K562 (cell line): ENCODE results near the gene PIK3R4. TPM values are rescaled to one million over a fixed set of nuclear protein-coding genes. Genes with fewer than 3 reads are reported as not detected.

Experiments used
- ATAC-seq: fragments of 200-7000 bp; cut with Tn5 transposase; 3 replicates; pipeline ENCODE4 v1.9.1; 2020; ENCODE audit warnings: moderate library complexity
- BruUV-seq: library from RNA; stranded (reverse); fragments of 400-500 nt; replicated peaks from 2 replicates; lab custom pipeline; 2021; lab: Mats Ljungman, UMichigan
- CTCF ChIA-PET: fragments of 300-600 bp; formaldehyde crosslinking; extraction: SDS; loops from one replicate; lab custom pipeline; 2021; ENCODE audit warnings: low intra/inter-chr PET ratio; lab: Yijun Ruan, JAX
- POLR2A ChIA-PET: fragments of 300-600, 350-650 bp; sonication (Branson Sonifier 250); formaldehyde crosslinking; extraction: SDS; loops from one replicate; lab custom pipeline; 2021; ENCODE audit warnings: antibody characterized with exemption, inconsistent platforms; lab: Yijun Ruan, JAX
- DNase-seq, 4 experiments: peaks; one replicate each; pipeline versions ENCODE4 v3.0.0 to v3.0.0-alpha.2; 2011 to 2018; ENCODE audit warnings: low spot score in 3 of 4, mixed read lengths in 3 of 4; ENCODE audit errors: extremely low read depth in 1 of 4
- FAIRE-seq: peaks from 2 replicates; lab custom pipeline; 2011; peaks lifted over from hg19 to GRCh38; lab: Jason Lieb, UNC
- H2AFZ ChIP-seq: 2 replicates; pipeline ENCODE4 v1.6.0; 2011; ENCODE audit warnings: low read depth, low read length, control low read depth, inconsistent platforms
- H3K27ac ChIP-seq: fragments of 200-600 bp; 3 replicates; pipeline ENCODE4 v1.8.0; 2011; ENCODE audit warnings: low read depth, mild to moderate bottlenecking, control low read depth, inconsistent platforms, low read length, moderate library complexity, mixed read lengths; ENCODE audit errors: extremely low read depth
- H3K27me3 ChIP-seq, 2 experiments: fragments of 300-600 bp in 1 of 2; 2 replicates in 1 of 2; 3 replicates in 1 of 2; pipeline versions ENCODE4 v1.6.0 to v1.8.0; 2011; ENCODE audit warnings: inconsistent platforms in 2 of 2, low read length in 2 of 2, mild to moderate bottlenecking in 1 of 2, mixed read lengths in 1 of 2, moderate library complexity in 1 of 2; ENCODE audit not compliant: control insufficient read depth in 2 of 2, insufficient read depth in 2 of 2
- H3K36me3 ChIP-seq: fragments of 300-600 bp; 3 replicates; pipeline ENCODE4 v1.8.0; 2011; ENCODE audit warnings: mild to moderate bottlenecking, low read length, inconsistent platforms; ENCODE audit not compliant: control insufficient read depth, insufficient read depth
- H3K4me1 ChIP-seq, 2 experiments: fragments of 200-600 bp in 1 of 2; replicated peaks in 1 of 2; 2 replicates in 1 of 2; 3 replicates in 1 of 2; pipeline versions ENCODE4 v1.5.1 to v1.8.0; 2011; ENCODE audit warnings: inconsistent platforms in 2 of 2, low read length in 2 of 2, mild to moderate bottlenecking in 1 of 2, mixed read lengths in 1 of 2, moderate library complexity in 1 of 2; ENCODE audit not compliant: control insufficient read depth in 2 of 2, insufficient read depth in 2 of 2
- H3K4me2 ChIP-seq: 2 replicates; pipeline ENCODE4 v1.6.1; 2011; ENCODE audit warnings: low read length, control low read depth, inconsistent platforms, mixed read lengths; ENCODE audit not compliant: insufficient read depth
- H3K4me3 ChIP-seq: fragments of 200-600 bp; sonication (generic), shearing (Covaris generic); 2 replicates; pipeline ENCODE4 v1.5.1; 2016; ENCODE audit warnings: control low read depth, inconsistent platforms
- H3K79me2 ChIP-seq: fragments of 200-600 bp; 3 replicates; pipeline ENCODE4 v1.8.0; 2011; ENCODE audit warnings: low read length, inconsistent platforms; ENCODE audit not compliant: control insufficient read depth, insufficient read depth
- H3K9ac ChIP-seq, 2 experiments: 2 replicates each; pipeline versions ENCODE4 v1.6.0 to v1.6.1; 2011; ENCODE audit warnings: low read depth in 2 of 2, low read length in 2 of 2, control low read depth in 1 of 2, inconsistent platforms in 1 of 2, mild to moderate bottlenecking in 1 of 2, mixed read lengths in 1 of 2; ENCODE audit not compliant: insufficient read depth in 1 of 2
- H3K9me1 ChIP-seq: one replicate; pipeline ENCODE4 v1.6.0; 2011; ENCODE audit warnings: inconsistent platforms, mild to moderate bottlenecking, low read length, moderate library complexity; ENCODE audit not compliant: control insufficient read depth, insufficient read depth
- H3K9me3 ChIP-seq: replicated peaks from 2 replicates; pipeline ENCODE4 v1.5.1; 2011; ENCODE audit warnings: low read depth, low read length, inconsistent platforms; ENCODE audit not compliant: control insufficient read depth, insufficient read depth
- H4K20me1 ChIP-seq: replicated peaks from 2 replicates; pipeline ENCODE4 v1.6.1; 2011; ENCODE audit warnings: low read length, inconsistent platforms, mixed read lengths; ENCODE audit not compliant: control insufficient read depth, insufficient read depth
- IFI16 ChIP-seq: fragments of 250-450 bp; sonication (Bioruptor Pico); IDR thresholded peaks from 2 replicates; pipeline ENCODE4 v2.1.2; 2022; ENCODE audit warnings: mild to moderate bottlenecking, inconsistent platforms
- NBN ChIP-seq: fragments of 450-650 bp; IDR thresholded peaks from 2 replicates; pipeline ENCODE4 v1.6.1; 2016; ENCODE audit warnings: low read depth, mild to moderate bottlenecking
- NCOA1 ChIP-seq: fragments of 450-650 bp; IDR thresholded peaks from 2 replicates; pipeline ENCODE4 v1.6.1; 2016; ENCODE audit warnings: low read depth
- SMARCC2 ChIP-seq: fragments of 450-650 bp; IDR thresholded peaks from 2 replicates; pipeline ENCODE4 v1.6.1; 2017; ENCODE audit warnings: antibody characterized with exemption, moderate library complexity, mild to moderate bottlenecking, low read depth
- SOX6 ChIP-seq: fragments of 450-650 bp; IDR thresholded peaks from 2 replicates; pipeline ENCODE4 v1.6.1; 2014; ENCODE audit warnings: mild to moderate bottlenecking
- TCF3 ChIP-seq: sonication (generic); formaldehyde crosslinking; IDR thresholded peaks from 2 replicates; pipeline ENCODE4 v1.4.0; 2020; ENCODE audit warnings: mild to moderate bottlenecking, missing genetic modification reagents
- TCFL5 ChIP-seq: fragments of 250-450 bp; sonication (Bioruptor Pico); conservative IDR thresholded peaks from 2 replicates; pipeline ENCODE4 v1.6.1; 2021; ENCODE audit warnings: mild to moderate bottlenecking, moderate library complexity, matching md5 sums
- THRAP3 ChIP-seq: fragments of 450-650 bp; IDR thresholded peaks from 2 replicates; pipeline ENCODE4 v1.6.1; 2016; ENCODE audit warnings: mild to moderate bottlenecking, inconsistent platforms, borderline replicate concordance
- ZBTB8A ChIP-seq: fragments of 450-650 bp; IDR thresholded peaks from 2 replicates; pipeline ENCODE4 v1.6.1; 2018; ENCODE audit warnings: mild to moderate bottlenecking, moderate library complexity; ENCODE audit not compliant: partially characterized antibody
- ZFP91 ChIP-seq: sonication (generic); formaldehyde crosslinking; IDR thresholded peaks from 2 replicates; pipeline ENCODE4 v1.8.0; 2022; ENCODE audit warnings: mild to moderate bottlenecking, missing genetic modification reagents
- ZNF282 ChIP-seq: sonication (generic); formaldehyde crosslinking; IDR thresholded peaks from 2 replicates; pipeline ENCODE4 v1.8.1; 2023; ENCODE audit warnings: missing genetic modification reagents
- ZNF695 ChIP-seq: fragments of 450-650 bp; formaldehyde crosslinking; IDR thresholded peaks from 2 replicates; pipeline ENCODE4 v1.4.0; 2020; ENCODE audit warnings: mild to moderate bottlenecking, moderate library complexity
- ZNF785 ChIP-seq: fragments of 250-450 bp; sonication (Bioruptor Pico); IDR thresholded peaks from 2 replicates; pipeline ENCODE4 v1.4.0; 2020; ENCODE audit warnings: mild to moderate bottlenecking
- WGBS: fragments of 100-300 bp; shearing (Covaris generic); methylation state at CpG from one replicate; pipeline ENCODE4 v1.1.6; 2016; ENCODE audit warnings: low coverage, mixed read lengths; ENCODE audit not compliant: insufficient coverage; ENCODE audit errors: missing lambda C conversion rate; 5-methylcytosine and 5-hydroxymethylcytosine counted together
- in situ Hi-C: fragments of 300-500 bp; cut with MboI; formaldehyde crosslinking; loops from 4 replicates; pipeline ENCODE4 v1.15.0; 2018; ENCODE audit warnings: inconsistent platforms, mixed read lengths
- intact Hi-C: fragments of 100-400 bp; cut with micrococcal nuclease; formaldehyde crosslinking; loops from 2 replicates; pipeline ENCODE4 v1.14.2; 2022
- polyA plus RNA-seq, 8 experiments: library from polyadenylated mRNA; depleted of rRNA in 4 of 8; stranded (reverse) in 5 of 8; unstranded in 3 of 8; fragments of >200 nt; fragmentation: Nextera tagmentation in 2 of 8; fragmentation: Illumina TruSeq in 1 of 8; extraction: Ambion mirVana in 2 of 8; extraction: Trizol in 1 of 8; gene quantifications; 2 replicates each; pipeline versions ENCODE4 v1.2.1 to v1.2.3, GENCODE V29; 2011 to 2014; ENCODE audit warnings: inconsistent platforms in 1 of 8, missing spikeins in 1 of 8
- total RNA-seq, 7 experiments: library from RNA; depleted of rRNA in 6 of 7; stranded (reverse); fragments of >200 nt in 6 of 7; fragmentation: Illumina TruSeq in 2 of 7; extraction: Trizol in 2 of 7; gene quantifications; 2 replicates each; pipeline versions ENCODE4 v1.2.1 to v1.2.3, GENCODE V29; 2011 to 2021; ENCODE audit warnings: low replicate concordance in 1 of 7
- TF ChIP-seq, protein P1 (sequence below): sonication (generic); formaldehyde crosslinking; IDR thresholded peaks from 2 replicates; pipeline ENCODE4 v1.8.0; 2022; ENCODE audit warnings: mild to moderate bottlenecking, missing genetic modification reagents

PIK3R4 gene
- total and polyA plus RNA-seq, 9 of the 15 experiments (the other 6 are each of a cell fraction or from before 2014, with no cell fraction given) = 20.6 to 45.8 (median 26.0) TPM

- TF ChIP-seq, protein P1, sequence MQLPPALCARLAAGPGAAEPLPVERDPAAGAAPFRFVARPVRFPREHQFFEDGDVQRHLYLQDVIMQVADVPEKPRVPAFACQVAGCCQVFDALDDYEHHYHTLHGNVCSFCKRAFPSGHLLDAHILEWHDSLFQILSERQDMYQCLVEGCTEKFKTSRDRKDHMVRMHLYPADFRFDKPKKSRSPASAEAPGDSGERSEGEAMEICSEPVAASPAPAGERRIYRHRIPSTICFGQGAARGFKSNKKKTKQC (CRISPR knock-in tag) = no peak
- no peak for TF ChIP-seq ZBTB8A
Observed at GRCh38 chr3:130746246-130747039, at the start of gene PIK3R4 (continued).

- in situ Hi-C loops = no loop called here
- H3K9me1 ChIP-seq = no peaks in the 10 kb centered on the region
- H3K27me3 ChIP-seq = peaks cover 0 to 2% of the 10 kb centered on the region in 2 experiments; a peak in 1 of 5 replicates
- no peak overlapping the region for H3K9ac ChIP-seq
- H2AFZ ChIP-seq = no peak overlapping the region
- CTCF ChIA-PET = no interaction called here
- intact Hi-C loops = no loop called here
- H3K27ac ChIP-seq = no peak overlapping the region
- DNase-seq (no peak), FAIRE-seq (no peak), ATAC-seq (no peak)
- H3K36me3 ChIP-seq = no peaks in the 10 kb centered on the region
- H3K4me1 ChIP-seq = no peaks in the 10 kb centered on the region; a peak in 1 of 5 replicates
- no peak overlapping the region for H3K4me2 ChIP-seq
- TF ChIP-seq ZNF695 (CRISPR knock-in tag) = no peak
- TF ChIP-seq IFI16 (CRISPR knock-in tag) = no peak
- no peak for TF ChIP-seq TCFL5 (CRISPR knock-in tag)
- TF ChIP-seq NCOA1 = no peak
- no peak for TF ChIP-seq TCF3 (CRISPR knock-in tag)
- no peak for TF ChIP-seq ZNF282 (CRISPR knock-in tag)
- no peak for TF ChIP-seq NBN
- no peak for TF ChIP-seq SOX6
- TF ChIP-seq ZNF785 (CRISPR knock-in tag) = no peak
- no peak for TF ChIP-seq SMARCC2
- no peak for TF ChIP-seq THRAP3
- no peak for TF ChIP-seq ZFP91 (CRISPR knock-in tag)
- no peaks in the 10 kb centered on the region for H3K9me3 ChIP-seq
- WGBS = 72% methylated on average over 1 of the region's 1 CpG
- H4K20me1 ChIP-seq = no peaks in the 10 kb centered on the region
- BruUV-seq = no TSS peak
- H3K4me3 ChIP-seq = no peak overlapping the region
- no peaks in the 10 kb centered on the region for H3K79me2 ChIP-seq
- POLR2A ChIA-PET = no interaction called here
Observed at GRCh38 chr3:130795396-130795795, 48.8 kb upstream of the PIK3R4 start.
